Endodermal cell (in vitro differentiated cells): ENCODE results near the gene SLX4IP. TPM values are rescaled to one million over a fixed set of nuclear protein-coding genes. Genes with fewer than 3 reads are reported as not detected.
"Not testable (repeated sequence)": the region's sequence is repeated elsewhere in the genome, so short reads cannot be mapped to it uniquely, and the experiment has no call there.

Experiments used
- DNase-seq: peaks from one replicate; pipeline ENCODE4 v3.0.0-alpha.2; 2017
- H3K27ac ChIP-seq: 2 replicates; pipeline ENCODE4 v1.5.1; 2013; ENCODE audit warnings: mild to moderate bottlenecking, low read depth, low read length, moderate library complexity
- H3K27me3 ChIP-seq: 2 replicates; pipeline ENCODE4 v1.6.1; 2013; ENCODE audit warnings: mild to moderate bottlenecking, low read length, moderate library complexity; ENCODE audit not compliant: insufficient read depth, control insufficient read depth, poor library complexity, severe bottlenecking
- H3K36me3 ChIP-seq: 2 replicates; pipeline ENCODE4 v1.7.0; 2013; ENCODE audit warnings: mild to moderate bottlenecking, low read length, moderate library complexity; ENCODE audit not compliant: control insufficient read depth, insufficient read depth
- H3K4me1 ChIP-seq: one replicate; pipeline ENCODE4 v1.7.0; 2013; ENCODE audit warnings: low read length; ENCODE audit not compliant: control insufficient read depth, insufficient read depth
- H3K4me3 ChIP-seq: 2 replicates; pipeline ENCODE4 v1.5.1; 2013; ENCODE audit warnings: mild to moderate bottlenecking, low read length, moderate library complexity
- H3K9ac ChIP-seq: 2 replicates; pipeline ENCODE4 v1.6.1; 2013; ENCODE audit warnings: mild to moderate bottlenecking, low read length, moderate library complexity; ENCODE audit not compliant: poor library complexity, severe bottlenecking; ENCODE audit errors: extremely low read depth
- H3K9me3 ChIP-seq: 2 replicates; pipeline ENCODE4 v1.6.1; 2013; ENCODE audit warnings: mild to moderate bottlenecking, low read length, moderate library complexity; ENCODE audit not compliant: control insufficient read depth
- H3K27ac Mint-ChIP-seq: 2 replicates; pipeline ENCODE4 v1.8.0; 2020; ENCODE audit warnings: mixed read lengths
- H3K27me3 Mint-ChIP-seq: 2 replicates; pipeline ENCODE4 v1.8.0; 2021; ENCODE audit warnings: mild to moderate bottlenecking, mixed read lengths; ENCODE audit not compliant: insufficient read depth
- H3K36me3 Mint-ChIP-seq: 2 replicates; pipeline ENCODE4 v1.8.0; 2020; ENCODE audit warnings: low read depth, mixed read lengths
- H3K4me1 Mint-ChIP-seq: 2 replicates; pipeline ENCODE4 v1.8.0; 2020; ENCODE audit warnings: mixed read lengths
- H3K4me3 Mint-ChIP-seq: 2 replicates; pipeline ENCODE4 v1.8.0; 2020; ENCODE audit warnings: mild to moderate bottlenecking, moderate library complexity, mixed read lengths
- H3K9me3 Mint-ChIP-seq: 2 replicates; pipeline ENCODE4 v1.8.0; 2020; ENCODE audit warnings: mild to moderate bottlenecking, mixed read lengths
- CTCF ChIP-seq: fragments of 200-600 bp; sonication (generic); conservative IDR thresholded peaks from 2 replicates; pipeline ENCODE4 v1.5.0; 2021; ENCODE audit warnings: antibody characterized with exemption, mild to moderate bottlenecking
- WGBS, 2 experiments: methylation state at CpG; one replicate each; pipeline versions ENCODE4 v1.1.5 to v1.1.7; 2013; ENCODE audit warnings: missing lambda C conversion rate in 2 of 2, mixed read lengths in 1 of 2; ENCODE audit not compliant: insufficient coverage in 1 of 2, insufficient read length in 1 of 2; 5-methylcytosine and 5-hydroxymethylcytosine counted together
- total RNA-seq, 2 donors: library from RNA; stranded (reverse); fragmentation: NEBNext Ultra II Directional in 1 of 2; extraction: Animal tissue kit (Norgen Biotek cat#: 25700) in 1 of 2; gene quantifications; 2 replicates in 1 of 2; 3 replicates in 1 of 2; pipeline ENCODE4 v1.2.1, GENCODE V29; 2021

Gene SLX4IP
- total RNA-seq, 2 donors from 2014 or later: 9.2 to 9.5 TPM

- no peaks in the 10 kb centered on the region for H3K36me3 Mint-ChIP-seq
These were observed 46.5 kb upstream of the SLX4IP start for GRCh38 chr20:10388597-10388996.

GRCh38 chr20:10390709-10391108 is 44.4 kb upstream of the SLX4IP start:
- no peak for TF ChIP-seq CTCF
- Histone ChIP-seq H3K4me1 (no peaks in the 10 kb centered on the region), H3K36me3 (no peaks in the 10 kb centered on the region), H3K9me3 (peaks cover 10% of the 10 kb centered on the region), H3K9ac (no peak overlapping the region), H3K27me3 (no peaks in the 10 kb centered on the region), H3K4me3 (no peak overlapping the region), H3K27ac (no peak overlapping the region)
- H3K4me3 Mint-ChIP-seq: no peak overlapping the region
- WGBS, 2 experiments: 97 to 100% methylated on average over 2 of the region's 2 CpGs
- no peak for DNase-seq
- peaks cover 10% of the 10 kb centered on the region for H3K9me3 Mint-ChIP-seq
- no peaks in the 10 kb centered on the region for H3K27me3 Mint-ChIP-seq
- peaks cover 4% of the 10 kb centered on the region for H3K4me1 Mint-ChIP-seq
- no peaks in the 10 kb centered on the region for H3K36me3 Mint-ChIP-seq
- H3K27ac Mint-ChIP-seq: no peak overlapping the region

More at GRCh38 chr20:10388597-10388996, 46.5 kb upstream of the SLX4IP start:
- H3K27me3 Mint-ChIP-seq: no peaks in the 10 kb centered on the region
- peaks cover 7% of the 10 kb centered on the region for H3K9me3 ChIP-seq
- H3K27me3 ChIP-seq: no peaks in the 10 kb centered on the region
- no peak overlapping the region for H3K4me3 Mint-ChIP-seq
- no peak overlapping the region for H3K27ac ChIP-seq
- H3K9ac ChIP-seq: no peak overlapping the region
- 86 to 92% methylated on average over 2 to 4 of the region's 4 CpGs for WGBS, 2 experiments
- no peak for TF ChIP-seq CTCF
- H3K4me3 ChIP-seq: no peak overlapping the region
- H3K36me3 ChIP-seq: no peaks in the 10 kb centered on the region
- no peaks in the 10 kb centered on the region for H3K4me1 ChIP-seq
- DNase-seq: no peak
- H3K4me1 Mint-ChIP-seq: peaks cover 4% of the 10 kb centered on the region
- no peak overlapping the region for H3K27ac Mint-ChIP-seq
- H3K9me3 Mint-ChIP-seq: peaks cover 2% of the 10 kb centered on the region

GRCh38 chr20:10394752-10395151 is 40.4 kb upstream of the SLX4IP start:
- H3K27me3 ChIP-seq, H3K27me3 Mint-ChIP-seq, H3K4me3 Mint-ChIP-seq, H3K4me1 ChIP-seq, DNase-seq, H3K27ac Mint-ChIP-seq, H3K9me3 ChIP-seq, H3K36me3 ChIP-seq, H3K4me1 Mint-ChIP-seq, H3K9ac ChIP-seq, H3K4me3 ChIP-seq, H3K36me3 Mint-ChIP-seq, H3K27ac ChIP-seq: not testable (repeated sequence)
- peaks cover 13% of the 10 kb centered on the region for H3K9me3 Mint-ChIP-seq
- 95% methylated on average over 21 of the region's 32 CpGs; no CpG with 5 or more reads in 1 of the 2 experiments for WGBS, 2 experiments

- no peaks in the 10 kb centered on the region for H3K36me3 Mint-ChIP-seq
- no peak for TF ChIP-seq CTCF
- no peaks in the 10 kb centered on the region for H3K27me3 ChIP-seq
- H3K4me3 ChIP-seq: no peak overlapping the region
- no peak overlapping the region for H3K27ac ChIP-seq
- DNase-seq: no peak
- no peaks in the 10 kb centered on the region for H3K27me3 Mint-ChIP-seq
- no peaks in the 10 kb centered on the region for H3K36me3 ChIP-seq
- 61 to 71% methylated on average over 2 to 3 of the region's 3 CpGs for WGBS, 2 experiments
- H3K27ac Mint-ChIP-seq: no peak overlapping the region
- H3K9me3 Mint-ChIP-seq: peaks cover 12% of the 10 kb centered on the region
- no peak overlapping the region for H3K4me3 Mint-ChIP-seq
- H3K4me1 Mint-ChIP-seq: peaks cover 7% of the 10 kb centered on the region
- no peaks in the 10 kb centered on the region for H3K4me1 ChIP-seq
- H3K9ac ChIP-seq: no peak overlapping the region
- no peaks in the 10 kb centered on the region for H3K9me3 ChIP-seq
These were observed 36.2 kb upstream of the SLX4IP start for GRCh38 chr20:10398834-10399369.
